Measurements from ENCODE around the gene FXYD4.
A peak's percentile ranks its signal among the peaks of the same experiment; 100 is the strongest.

The FXYD4 gene

GRCh38 chr10:43347997-43348396 is 23.4 kb upstream of the FXYD4 start:
- DNase-seq, result no peak

- DNase-seq, result peak; percentile 87
These were observed 22.7 kb upstream of the FXYD4 start for GRCh38 chr10:43348511-43349312.

GRCh38 chr10:43350156-43350555 is 21.3 kb upstream of the FXYD4 start:
- no peak for DNase-seq

- DNase-seq, result no peak
These were observed 20.8 kb upstream of the FXYD4 start for GRCh38 chr10:43350686-43351085.

- no peak for DNase-seq
These were observed 20.1 kb upstream of the FXYD4 start for GRCh38 chr10:43351301-43351700.

- no peak for DNase-seq
These were observed 18.5 kb upstream of the FXYD4 start for GRCh38 chr10:43352951-43353350.

GRCh38 chr10:43353495-43354329 is 17.7 kb upstream of the FXYD4 start:
- no peak for DNase-seq

- no peak for DNase-seq
These were observed 17.2 kb upstream of the FXYD4 start for GRCh38 chr10:43354330-43354635.

- DNase-seq, result no peak
These were observed 16.5 kb upstream of the FXYD4 start for GRCh38 chr10:43354879-43355380.

- peak; percentile 22 for DNase-seq
These were observed 15.6 kb upstream of the FXYD4 start for GRCh38 chr10:43355749-43356371.

- DNase-seq, result no peak
These were observed 11.3 kb upstream of the FXYD4 start for GRCh38 chr10:43360086-43360485.

GRCh38 chr10:43361547-43362190 is 9.8 kb upstream of the FXYD4 start:
- peak; percentile 34 for DNase-seq

GRCh38 chr10:43362191-43362839 is 9.1 kb upstream of the FXYD4 start:
- peak; percentile 99 for DNase-seq

GRCh38 chr10:43365001-43365400 is 6.4 kb upstream of the FXYD4 start:
- DNase-seq, result no peak

GRCh38 chr10:43369921-43370320 is 1.5 kb upstream of the FXYD4 start:
- DNase-seq, result no peak

GRCh38 chr10:43370671-43371215 is 693 bp upstream of the FXYD4 start:
- no peak for DNase-seq

- no peak for DNase-seq
These were observed 1.4 kb downstream of the FXYD4 start for GRCh38 chr10:43372765-43373361.

- no peak for DNase-seq
These were observed 2.0 kb downstream of the FXYD4 start for GRCh38 chr10:43373461-43373860.

GRCh38 chr10:43374194-43374593 is 2.8 kb downstream of the FXYD4 start:
- no peak for DNase-seq

GRCh38 chr10:43375401-43376020 is 4.1 kb downstream of the FXYD4 start:
- no peak for DNase-seq

- DNase-seq, result no peak
These were observed 4.7 kb downstream of the FXYD4 start for GRCh38 chr10:43376046-43376635.

All from stimulated activated CD4-positive, alpha-beta T cell treated with anti-CD3 and anti-CD28 coated beads, Interleukin-4, amount 100 ng/mL, for 24 hours (primary cell).